ENCODE measurements around the gene RAB44. TPM values are rescaled to one million over a fixed set of nuclear protein-coding genes. Genes with fewer than 3 reads are reported as not detected.
A peak's percentile ranks its signal among the peaks of the same experiment; 100 is the strongest.

RAB44 gene
- total RNA-seq, 1 experiment from 2014 or later: not detected

- BruUV-seq (replicated peaks): no TSS peak
- Histone ChIP-seq H3K4me3 (ENCODE audit: low read depth in 2 of 2, low read length in 2 of 2) (no peak overlapping the region), H3K27me3 (ENCODE audit: control insufficient read depth, insufficient read depth, low read length) (no peaks in the 10 kb centered on the region), H3K36me3 (ENCODE audit: control insufficient read depth, insufficient read depth, low read length) (no peaks in the 10 kb centered on the region), H3K4me1 (ENCODE audit: control insufficient read depth, insufficient read depth, low read length) (peaks cover 5% of the 10 kb centered on the region), H3K9me3 (ENCODE audit: control insufficient read depth, insufficient read depth, low read depth, low read length) (no peaks in the 10 kb centered on the region), H3K27ac (ENCODE audit: low read length) (0 out of 2 replicates have a peak overlapping the region, but pooled peaks have one; percentile 39)
- intact Hi-C loops (cut with micrococcal nuclease; ENCODE audit: unreplicated experiment) (no loop called here), in situ Hi-C loops (cut with HindIII; ENCODE audit: low pct_unique_long_range_greater_than_20kb, low sequenced_read_pairs) (no loop called here)
- ATAC-seq: peak; percentile 28
- POLR2A ChIA-PET: no interaction called here
- TF ChIP-seq SIN3A (IDR thresholded peaks at IDR 0.05; ENCODE audit: borderline replicate concordance, insufficient read depth, low read depth, low read length) (no peak), CTCF (IDR thresholded peaks at IDR 0.05) (no peak), TCF7L2 (IDR thresholded peaks at IDR 0.05; ENCODE audit: low read depth, low read length) (no peak), POLR2AphosphoS5 (IDR thresholded peaks at IDR 0.05; ENCODE audit: low read depth, low read length) (no peak), REST (IDR thresholded peaks at IDR 0.05; ENCODE audit: insufficient read depth in 1 of 2, low read depth in 2 of 2, low read length in 1 of 2) (no peak)
- DNase-seq (ENCODE audit: low read depth, low spot score): no peak
- CTCF ChIA-PET: interaction anchor here (0.8 to 1.5 kb wide), 3 partner anchors 13 to 249 kb away, joined by 4 to 6 read pairs (median 6); no protein-coding TSS in a partner anchor
These were observed 71.6 kb downstream of the RAB44 start for GRCh38 chr6:36769183-36769675.

- TF ChIP-seq CTCF (IDR thresholded peaks at IDR 0.05) (no peak), REST (IDR thresholded peaks at IDR 0.05; ENCODE audit: insufficient read depth in 1 of 2, low read depth in 2 of 2, low read length in 1 of 2) (no peak), SIN3A (IDR thresholded peaks at IDR 0.05; ENCODE audit: borderline replicate concordance, insufficient read depth, low read depth, low read length) (no peak), TCF7L2 (IDR thresholded peaks at IDR 0.05; ENCODE audit: low read depth, low read length) (no peak), POLR2AphosphoS5 (IDR thresholded peaks at IDR 0.05; ENCODE audit: low read depth, low read length) (no peak)
These were observed 72.3 kb downstream of the RAB44 start for GRCh38 chr6:36769676-36770499.

More at GRCh38 chr6:36769676-36770499, 72.3 kb downstream of the RAB44 start:
- H3K4me1 ChIP-seq (ENCODE audit: control insufficient read depth, insufficient read depth, low read length): peaks cover 5% of the 10 kb centered on the region
- 0 out of 2 replicates have a peak overlapping the region, but pooled peaks have one; percentile 39 for H3K27ac ChIP-seq (ENCODE audit: low read length)
- POLR2A ChIA-PET: no interaction called here
- no peak overlapping the region for H3K4me3 ChIP-seq (ENCODE audit: low read depth in 2 of 2, low read length in 2 of 2)
- CTCF ChIA-PET: interaction anchor here (1.5 kb wide), 1 partner anchor 12 kb away, joined by 6 read pairs; no protein-coding TSS in a partner anchor
- ATAC-seq: 0 out of 2 replicates have a peak, but pooled peaks have one; percentile 22
- in situ Hi-C loops (cut with HindIII; ENCODE audit: low pct_unique_long_range_greater_than_20kb, low sequenced_read_pairs): no loop called here
- no peak for DNase-seq (ENCODE audit: low read depth, low spot score)
- intact Hi-C loops (cut with micrococcal nuclease; ENCODE audit: unreplicated experiment): no loop called here
- H3K36me3 ChIP-seq (ENCODE audit: control insufficient read depth, insufficient read depth, low read length): no peaks in the 10 kb centered on the region
- H3K9me3 ChIP-seq (ENCODE audit: control insufficient read depth, insufficient read depth, low read depth, low read length): no peaks in the 10 kb centered on the region
- no peaks in the 10 kb centered on the region for H3K27me3 ChIP-seq (ENCODE audit: control insufficient read depth, insufficient read depth, low read length)
- no TSS peak for BruUV-seq (replicated peaks)
